HG03045 (cell line): Measurements from ENCODE around the gene TTLL12.
A peak's percentile ranks its signal among the peaks of the same experiment; 100 is the strongest.

Experiments used
- ATAC-seq: cut with Tn5 transposase; IDR thresholded peaks from one replicate; pipeline ENCODE4 v1.9.1; 2021; ENCODE audit warnings: mild to moderate bottlenecking, moderate library complexity; ENCODE audit not compliant: unreplicated experiment

Gene TTLL12

DNA sequence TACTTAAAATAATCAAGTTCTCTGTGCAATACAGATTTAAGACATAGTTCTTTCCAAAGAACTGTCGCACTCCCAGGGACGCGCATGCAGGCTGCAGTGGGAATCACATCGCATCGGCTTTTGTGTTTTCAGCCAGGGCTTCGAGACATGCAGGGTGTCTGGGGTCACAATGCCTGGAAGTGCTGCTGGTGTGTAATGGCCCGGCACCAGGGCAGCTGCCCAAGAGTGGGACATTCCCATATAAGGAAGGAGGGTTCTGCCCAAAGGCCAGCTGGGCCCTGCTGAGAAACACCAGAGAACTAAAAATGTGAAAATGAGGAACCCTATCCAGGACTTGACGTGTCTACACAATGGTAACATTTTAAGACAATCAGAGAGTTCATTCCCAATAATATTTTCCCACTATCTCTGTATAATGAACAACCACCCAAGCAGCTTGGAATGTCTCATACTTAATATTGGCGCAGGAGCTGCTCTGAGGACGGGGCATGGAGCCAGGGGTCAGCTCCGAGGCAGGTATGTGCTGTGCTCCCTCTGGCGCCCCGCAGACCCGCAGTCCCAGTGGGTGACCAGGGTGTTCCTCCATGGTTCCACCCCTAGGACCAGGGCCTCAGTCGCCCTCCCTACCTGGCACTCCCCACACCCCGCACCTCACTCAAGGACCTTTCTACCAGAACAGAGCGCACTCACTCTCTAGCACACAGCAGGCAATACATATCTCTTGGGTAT is 55.0 kb downstream of the TTLL12 start:
- no peak for ATAC-seq

DNA sequence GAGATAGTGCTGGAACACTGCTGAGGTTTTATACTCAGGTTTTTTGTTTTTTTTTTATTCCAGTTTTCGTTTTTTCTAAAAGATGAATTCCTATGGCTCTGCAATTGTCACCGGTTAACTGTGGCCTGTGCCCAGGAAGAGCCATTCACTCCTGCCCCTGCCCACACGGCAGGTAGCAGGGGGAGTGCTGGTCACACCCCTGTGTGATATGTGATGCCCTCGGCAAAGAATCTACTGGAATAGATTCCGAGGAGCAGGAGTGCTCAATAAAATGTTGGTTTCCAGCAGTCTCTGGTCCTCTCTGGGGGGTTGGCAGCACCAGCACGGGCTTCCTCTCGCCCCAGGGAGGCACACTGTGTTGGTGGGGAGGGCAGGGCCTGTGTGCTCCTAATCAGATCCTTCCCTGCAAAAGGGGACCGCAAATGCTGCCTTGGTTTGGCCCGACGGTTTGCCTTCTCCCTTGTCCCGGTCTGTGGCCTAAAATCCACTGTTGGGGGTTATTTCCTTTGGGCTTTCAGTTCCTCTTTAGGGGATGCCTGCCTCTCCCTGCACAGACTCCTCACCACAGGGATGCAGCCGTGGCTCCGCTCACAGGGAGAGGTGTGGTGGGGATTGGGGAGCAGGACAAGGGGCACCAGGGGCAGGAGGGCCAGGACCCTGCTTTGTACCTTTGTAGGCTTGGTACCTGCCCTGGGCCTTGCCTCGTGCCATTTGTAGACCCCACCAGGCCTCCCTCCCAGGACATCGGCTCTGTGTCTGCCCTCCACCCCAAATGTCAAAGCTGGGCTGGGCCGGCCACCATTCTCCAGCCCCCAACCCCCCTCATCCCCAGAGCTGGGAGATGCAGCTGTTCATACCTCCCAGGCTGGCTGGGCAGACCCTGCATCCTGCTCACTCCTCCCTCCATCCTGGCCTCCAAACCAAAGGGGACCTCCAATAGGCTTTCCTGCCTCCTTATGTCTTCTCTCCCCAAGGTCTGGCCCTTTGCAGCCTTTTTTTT is 57.2 kb downstream of the TTLL12 start:
- ATAC-seq = no peak

DNA sequence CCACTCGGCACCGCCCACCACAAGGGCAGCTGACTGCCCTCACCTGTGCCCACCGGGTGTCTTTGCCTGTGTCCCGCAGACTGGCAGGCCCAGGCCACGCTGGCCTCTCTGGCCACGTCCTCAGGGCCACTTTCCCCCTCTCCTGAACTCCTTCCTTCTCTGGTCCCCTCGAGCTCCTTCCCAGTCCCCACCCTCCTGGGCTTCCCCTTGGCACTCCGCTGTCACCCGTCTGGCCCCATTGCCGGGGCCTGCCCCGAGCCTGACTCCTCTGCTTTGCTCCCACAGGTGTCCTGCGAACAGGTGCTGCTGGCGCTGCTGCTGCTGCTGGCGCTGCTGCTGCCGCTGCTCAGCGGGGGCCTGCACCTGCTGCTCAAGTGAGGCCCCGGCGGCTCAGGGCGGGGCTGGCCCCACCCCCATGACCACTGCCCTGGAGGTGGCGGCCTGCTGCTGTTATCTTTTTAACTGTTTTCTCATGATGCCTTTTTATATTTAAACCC is 58.0 kb downstream of the TTLL12 start:
- no peak for ATAC-seq

GRCh38 chr22:43128116-43128515 is 58.8 kb downstream of the TTLL12 start:
- no peak for ATAC-seq

- ATAC-seq = no peak
Measured at GRCh38 chr22:43127166-43127908, 59.6 kb downstream of the TTLL12 start.

DNA sequence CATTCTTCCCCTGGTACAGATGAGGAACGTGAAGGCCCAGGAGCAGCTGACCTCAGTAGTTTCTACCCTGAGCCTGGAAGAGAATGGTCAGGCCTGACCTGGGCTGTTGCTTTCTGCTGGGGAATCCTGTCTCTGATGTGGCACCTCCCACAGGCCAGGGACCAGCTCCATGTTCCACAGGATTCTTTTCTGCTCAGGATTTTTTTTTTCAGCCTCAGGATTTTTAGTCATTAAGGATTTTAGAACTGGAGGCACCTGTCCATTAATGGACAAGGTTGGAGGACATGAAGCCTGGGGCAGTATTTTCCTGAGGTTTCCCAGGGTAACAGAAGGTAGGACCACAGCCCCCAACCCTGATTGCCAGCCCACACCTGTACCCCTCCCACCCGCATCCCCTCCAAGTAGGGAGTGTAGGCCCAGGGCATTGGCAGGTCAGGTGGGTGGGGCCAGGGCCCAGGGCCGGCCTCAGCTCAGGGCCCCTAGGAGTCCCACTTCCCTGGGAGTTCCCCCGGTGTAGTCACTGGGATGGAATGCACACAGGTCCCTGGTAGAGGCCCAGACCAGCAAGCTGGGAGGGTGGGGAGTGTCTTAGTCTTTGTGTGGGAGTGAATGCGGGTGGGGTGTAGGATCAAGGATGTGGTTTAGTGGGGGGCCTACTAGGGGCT is 60.3 kb downstream of the TTLL12 start:
- ATAC-seq = no peak

- ATAC-seq = peak; percentile 70
Measured at GRCh38 chr22:43118953-43119458, 67.9 kb downstream of the TTLL12 start.

GRCh38 chr22:43118024-43118849 is 68.7 kb downstream of the TTLL12 start:
- peak; percentile 12 for ATAC-seq

- ATAC-seq = no peak
Measured at GRCh38 chr22:43116932-43117331, 70.0 kb downstream of the TTLL12 start.
